Measurements from ENCODE around the gene SCN8A. TPM values are rescaled to one million over a fixed set of nuclear protein-coding genes. Genes with fewer than 3 reads are reported as not detected.

SCN8A gene
- total RNA-seq, 4 donors from 2014 or later: 0.08 to 0.62 (median 0.58) TPM

DNA sequence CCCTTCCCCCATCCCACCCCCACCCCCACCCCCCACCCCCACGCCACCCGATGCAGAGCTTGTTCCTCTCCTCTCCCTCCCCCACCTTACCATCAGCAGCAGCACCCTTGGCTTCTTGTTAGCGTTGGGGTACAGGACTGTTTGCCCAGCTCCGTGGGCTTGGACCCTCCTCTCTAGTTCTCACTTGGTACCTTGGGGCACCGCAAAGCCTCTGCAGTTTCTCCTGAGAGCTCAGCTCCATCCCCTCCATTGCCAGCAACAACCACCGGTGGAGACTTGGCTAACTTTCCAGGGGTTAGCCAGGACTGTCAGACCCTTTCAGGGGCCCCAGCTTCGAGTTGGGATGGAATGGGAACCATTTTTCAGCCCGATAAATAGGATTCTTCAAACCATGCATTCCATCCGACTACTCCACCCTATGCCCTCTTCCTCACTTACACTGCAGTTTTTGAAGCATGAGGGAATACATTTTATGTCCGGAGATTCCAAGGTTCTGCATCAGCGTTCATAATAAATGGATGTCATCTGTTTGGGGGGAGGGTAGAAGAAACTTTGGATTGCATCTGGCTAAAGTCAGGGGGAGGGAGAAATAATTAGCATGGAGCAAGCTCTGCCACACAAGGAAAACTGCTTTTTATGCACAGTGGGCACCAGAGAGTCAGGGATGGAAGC lies 1.1 kb downstream of the SCN8A start:
- Histone ChIP-seq H3K9me3 (no peaks in the 10 kb centered on the region), H3K4me1 (peaks cover 13% of the 10 kb centered on the region), H3K36me3 (no peaks in the 10 kb centered on the region), H3K4me3 (no peak overlapping the region), H3K27ac (no peak overlapping the region), H3K27me3 (peaks cover 58% of the 10 kb centered on the region)
- no peak for DNase-seq (ENCODE audit: low spot score in 2 of 2)
- WGBS: 1% methylated on average over 11 of the region's 11 CpGs
- TF ChIP-seq POLR2A (IDR thresholded peaks at IDR 0.05) (no peak), EP300 (IDR thresholded peaks at IDR 0.05) (no peak)
- TF ChIP-seq, protein P1, sequence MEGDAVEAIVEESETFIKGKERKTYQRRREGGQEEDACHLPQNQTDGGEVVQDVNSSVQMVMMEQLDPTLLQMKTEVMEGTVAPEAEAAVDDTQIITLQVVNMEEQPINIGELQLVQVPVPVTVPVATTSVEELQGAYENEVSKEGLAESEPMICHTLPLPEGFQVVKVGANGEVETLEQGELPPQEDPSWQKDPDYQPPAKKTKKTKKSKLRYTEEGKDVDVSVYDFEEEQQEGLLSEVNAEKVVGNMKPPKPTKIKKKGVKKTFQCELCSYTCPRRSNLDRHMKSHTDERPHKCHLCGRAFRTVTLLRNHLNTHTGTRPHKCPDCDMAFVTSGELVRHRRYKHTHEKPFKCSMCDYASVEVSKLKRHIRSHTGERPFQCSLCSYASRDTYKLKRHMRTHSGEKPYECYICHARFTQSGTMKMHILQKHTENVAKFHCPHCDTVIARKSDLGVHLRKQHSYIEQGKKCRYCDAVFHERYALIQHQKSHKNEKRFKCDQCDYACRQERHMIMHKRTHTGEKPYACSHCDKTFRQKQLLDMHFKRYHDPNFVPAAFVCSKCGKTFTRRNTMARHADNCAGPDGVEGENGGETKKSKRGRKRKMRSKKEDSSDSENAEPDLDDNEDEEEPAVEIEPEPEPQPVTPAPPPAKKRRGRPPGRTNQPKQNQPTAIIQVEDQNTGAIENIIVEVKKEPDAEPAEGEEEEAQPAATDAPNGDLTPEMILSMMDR (IDR thresholded peaks at IDR 0.05): no peak

DNA sequence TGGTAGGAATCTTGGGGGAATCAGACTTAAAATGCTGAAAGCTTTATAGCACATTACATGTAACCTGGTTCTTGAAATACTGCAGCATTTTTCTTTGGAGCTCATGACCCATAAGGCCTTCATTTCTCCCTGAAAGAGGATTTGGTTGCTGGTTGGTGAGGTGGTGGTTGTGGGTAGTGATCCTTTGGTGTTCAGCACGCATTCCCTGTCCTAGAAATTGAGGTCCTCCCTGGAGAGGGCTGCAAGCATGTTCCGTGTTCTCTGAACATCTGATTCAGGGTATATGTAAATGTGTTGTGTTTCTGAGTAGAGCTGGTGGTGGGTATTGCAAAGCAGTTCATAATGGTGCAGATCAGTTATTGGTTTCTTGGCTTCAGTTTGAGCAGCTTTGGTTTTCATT lies 2.0 kb downstream of the SCN8A start:
- 72% methylated on average over 2 of the region's 2 CpGs for WGBS
- H3K27me3 ChIP-seq: peaks cover 58% of the 10 kb centered on the region
- TF ChIP-seq POLR2A (IDR thresholded peaks at IDR 0.05) (no peak), EP300 (IDR thresholded peaks at IDR 0.05) (no peak), POLR2AphosphoS5 (IDR thresholded peaks at IDR 0.05) (no peak)
- TF ChIP-seq, protein P1 (IDR thresholded peaks at IDR 0.05): no peak

DNA sequence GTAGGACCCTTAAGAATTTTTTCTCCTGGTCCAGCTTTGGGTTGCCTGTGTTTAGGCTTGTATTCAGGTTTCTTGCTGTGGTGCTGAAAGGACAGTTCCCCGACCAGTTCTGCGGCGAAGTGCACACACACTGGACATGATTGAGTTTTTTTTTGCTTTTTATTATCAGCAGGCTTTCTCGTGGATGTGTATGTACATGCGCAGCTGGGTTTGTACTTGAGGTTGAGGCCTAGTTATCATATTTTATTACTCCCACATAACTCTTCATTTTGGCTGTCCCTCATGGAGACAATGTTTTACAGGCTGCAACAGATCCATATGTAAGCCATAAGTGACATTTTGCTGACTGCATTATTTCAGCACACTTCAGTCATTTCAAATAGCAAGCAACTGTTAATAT lies 2.5 kb downstream of the SCN8A start:
- TF ChIP-seq POLR2A (IDR thresholded peaks at IDR 0.05): no peak
- no peak for TF ChIP-seq EP300 (IDR thresholded peaks at IDR 0.05)
- no peak for TF ChIP-seq POLR2AphosphoS5 (IDR thresholded peaks at IDR 0.05)
- TF ChIP-seq, protein P1 (IDR thresholded peaks at IDR 0.05): no peak
- Histone ChIP-seq H3K36me3 (no peaks in the 10 kb centered on the region), H3K4me3 (no peak overlapping the region), H3K9me3 (no peaks in the 10 kb centered on the region), H3K4me1 (peaks cover 13% of the 10 kb centered on the region), H3K27me3 (peaks cover 58% of the 10 kb centered on the region), H3K27ac (no peak overlapping the region)
- DNase-seq (ENCODE audit: low spot score in 2 of 2): no peak
- WGBS: 8% methylated on average over 5 of the region's 5 CpGs

More for the DNA sequence above, 2.0 kb downstream of the SCN8A start:
- Histone ChIP-seq H3K9me3 (no peaks in the 10 kb centered on the region), H3K36me3 (no peaks in the 10 kb centered on the region), H3K4me1 (peaks cover 13% of the 10 kb centered on the region), H3K27ac (no peak overlapping the region), H3K4me3 (no peak overlapping the region)
- no peak for DNase-seq (ENCODE audit: low spot score in 2 of 2)

DNA sequence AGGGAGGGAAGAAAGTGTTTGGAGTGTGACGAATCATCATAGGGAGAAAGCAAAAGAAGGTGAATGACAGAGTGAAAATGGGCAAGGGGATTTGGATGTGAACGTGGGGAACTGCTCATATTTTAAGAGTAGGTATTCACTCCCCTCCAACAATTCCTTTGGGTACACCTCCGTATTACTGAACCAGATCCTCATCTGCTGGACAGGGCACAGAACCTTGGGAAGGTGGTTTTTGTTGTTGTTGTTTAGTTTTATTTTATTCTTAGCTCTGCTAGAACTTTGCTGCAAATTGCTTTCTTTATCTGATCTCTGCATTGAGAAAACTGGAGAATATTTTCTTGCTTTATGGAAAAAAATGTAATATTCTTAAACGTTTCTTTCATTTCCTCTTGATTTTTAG lies 7.1 kb downstream of the SCN8A start:
- WGBS: 73% methylated on average over 4 of the region's 4 CpGs
- H3K36me3 ChIP-seq: no peaks in the 10 kb centered on the region
- H3K9me3 ChIP-seq: no peaks in the 10 kb centered on the region
- no peak for TF ChIP-seq EP300 (IDR thresholded peaks at IDR 0.05)
- TF ChIP-seq, protein P1 (IDR thresholded peaks at IDR 0.05): no peak
- H3K4me3 ChIP-seq: no peak overlapping the region
- peaks cover 22% of the 10 kb centered on the region for H3K27me3 ChIP-seq
- no peaks in the 10 kb centered on the region for H3K4me1 ChIP-seq
- DNase-seq (ENCODE audit: low spot score in 2 of 2): no peak
- no peak overlapping the region for H3K27ac ChIP-seq

DNA sequence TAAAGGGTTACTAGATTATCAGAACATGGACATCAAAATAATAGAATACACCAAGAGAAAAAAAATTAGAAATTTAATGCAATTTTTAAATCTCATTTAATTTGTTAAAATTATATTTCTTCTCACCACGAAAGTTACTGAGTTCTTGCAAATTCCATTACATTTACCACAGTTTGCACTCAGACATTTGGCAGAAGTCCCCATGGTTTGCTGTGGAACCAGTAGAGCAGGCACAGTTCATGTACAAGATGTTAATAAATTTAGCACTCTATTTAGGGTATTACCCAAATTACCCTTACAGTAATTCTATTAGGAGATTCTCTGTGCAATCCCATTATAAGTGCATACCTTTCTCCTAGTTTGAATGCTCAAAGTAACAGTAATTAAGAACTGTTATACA lies 9.7 kb downstream of the SCN8A start:
- Histone ChIP-seq H3K4me3 (no peak overlapping the region), H3K27me3 (peaks cover 4% of the 10 kb centered on the region), H3K4me1 (no peaks in the 10 kb centered on the region)

More for the DNA sequence above, 9.7 kb downstream of the SCN8A start:
- WGBS: 52% methylated on average over 1 of the region's 1 CpG
- TF ChIP-seq POLR2A (IDR thresholded peaks at IDR 0.05): no peak
- TF ChIP-seq, protein P1 (IDR thresholded peaks at IDR 0.05): no peak
- no peaks in the 10 kb centered on the region for H3K36me3 ChIP-seq
- H3K9me3 ChIP-seq: no peaks in the 10 kb centered on the region
- DNase-seq (ENCODE audit: low spot score in 2 of 2): no peak
- no peak overlapping the region for H3K27ac ChIP-seq
